Kidney tubule cell (primary cell): Measurements from ENCODE around the gene KLF17.

Experiments
- DNase-seq: peaks from one replicate; pipeline ENCODE4 v3.0.0-alpha.2; 2018; ENCODE audit warnings: low spot score

KLF17 gene

DNA sequence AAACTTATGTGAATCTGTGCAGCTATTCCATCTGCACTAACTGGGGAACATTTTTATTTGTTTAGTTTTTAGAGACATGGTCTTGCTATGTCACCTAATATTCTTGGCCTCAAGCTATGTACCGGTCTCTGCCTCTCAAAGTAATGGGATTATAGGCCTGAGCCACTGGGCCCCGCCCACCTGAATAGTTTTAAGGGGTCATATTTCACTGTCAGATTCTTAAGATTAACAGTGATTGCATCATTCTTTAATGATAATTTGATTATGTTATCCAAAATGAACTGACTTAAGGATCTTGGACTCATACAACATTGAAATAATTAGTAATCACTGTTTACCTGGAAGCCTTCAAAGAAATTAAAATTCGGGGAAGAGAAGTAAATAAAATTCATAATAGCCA lies 35.4 kb downstream of the KLF17 start:
- no peak for DNase-seq

GRCh38 chr1:44157903-44158302 lies 39.3 kb downstream of the KLF17 start:
- no peak for DNase-seq

DNA sequence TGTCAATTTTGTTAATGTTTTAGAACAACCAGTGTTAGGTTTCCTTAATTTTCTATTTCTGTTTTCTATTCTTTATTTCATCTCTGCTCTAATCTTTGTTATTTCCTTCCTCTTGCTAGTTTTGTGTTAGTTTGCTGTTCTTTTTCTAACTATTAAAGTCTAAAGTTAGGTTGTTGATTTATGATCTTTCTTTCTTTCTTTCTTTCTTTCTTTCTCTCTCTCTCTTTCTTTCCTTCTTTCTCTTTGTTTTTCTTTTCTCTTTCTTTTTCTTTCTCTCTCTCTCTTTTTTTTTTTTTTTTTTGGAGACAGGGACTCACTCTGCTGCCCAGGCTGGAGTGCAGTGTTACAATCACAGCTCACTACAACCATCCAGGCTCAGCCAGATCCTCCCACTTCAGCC lies 40.2 kb downstream of the KLF17 start:
- no peak for DNase-seq

- DNase-seq = no peak
Observed at GRCh38 chr1:44161546-44161945, 42.9 kb downstream of the KLF17 start.

DNA sequence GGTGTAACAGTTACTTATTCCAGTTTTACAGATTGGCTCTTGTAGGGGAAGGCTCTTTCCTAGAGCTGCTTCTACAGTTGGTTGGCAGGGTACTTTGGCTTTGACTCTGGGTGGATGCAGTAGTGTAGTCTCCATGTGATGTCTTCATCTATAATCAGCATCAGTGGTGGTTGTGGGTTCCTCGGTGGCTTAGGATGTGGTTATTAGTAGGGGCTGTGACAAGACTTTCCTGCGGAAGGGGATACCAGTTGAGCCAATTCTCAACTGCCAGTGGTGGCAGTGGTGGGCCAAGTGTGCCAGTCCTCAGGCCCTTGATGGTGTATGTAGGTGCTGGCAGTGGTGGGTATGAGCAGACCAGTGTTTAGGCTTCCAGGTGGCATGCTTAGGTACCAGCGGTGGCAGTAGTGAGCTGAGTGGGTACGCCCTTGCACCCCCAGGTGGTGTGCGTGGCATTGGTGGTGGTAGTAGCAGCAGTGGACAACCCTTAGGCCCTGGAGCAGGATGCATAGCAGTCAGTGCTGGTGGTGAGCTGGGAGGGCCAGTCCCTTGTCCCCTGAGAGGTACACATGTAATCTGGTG lies 50.0 kb downstream of the KLF17 start:
- no peak for DNase-seq

DNA sequence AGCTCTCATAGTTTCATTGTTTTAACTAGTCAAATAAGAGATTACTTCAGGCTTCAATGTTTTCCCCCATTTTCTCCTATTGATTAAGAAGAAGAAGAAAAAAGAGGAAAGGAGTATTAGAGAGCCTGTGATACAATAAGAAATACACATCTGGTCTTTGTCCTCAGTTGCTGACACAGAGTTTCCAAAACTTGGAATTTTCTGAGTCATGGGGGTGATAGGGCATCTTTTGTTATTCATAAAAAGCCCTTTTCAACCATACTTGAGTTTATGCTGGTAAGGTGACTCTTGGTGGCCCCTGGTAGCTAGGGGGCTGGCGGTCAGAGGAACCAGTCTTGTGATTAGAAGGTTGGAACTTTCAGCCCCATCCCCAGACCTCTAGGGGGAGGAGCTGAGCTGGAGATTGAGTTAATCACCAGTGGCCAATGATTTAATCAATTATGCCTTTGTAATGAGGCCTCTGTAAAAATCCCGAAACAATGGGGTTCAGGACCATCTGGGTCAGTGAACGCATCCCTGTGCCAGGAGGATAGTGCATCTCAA lies 51.7 kb downstream of the KLF17 start:
- no peak for DNase-seq

DNA sequence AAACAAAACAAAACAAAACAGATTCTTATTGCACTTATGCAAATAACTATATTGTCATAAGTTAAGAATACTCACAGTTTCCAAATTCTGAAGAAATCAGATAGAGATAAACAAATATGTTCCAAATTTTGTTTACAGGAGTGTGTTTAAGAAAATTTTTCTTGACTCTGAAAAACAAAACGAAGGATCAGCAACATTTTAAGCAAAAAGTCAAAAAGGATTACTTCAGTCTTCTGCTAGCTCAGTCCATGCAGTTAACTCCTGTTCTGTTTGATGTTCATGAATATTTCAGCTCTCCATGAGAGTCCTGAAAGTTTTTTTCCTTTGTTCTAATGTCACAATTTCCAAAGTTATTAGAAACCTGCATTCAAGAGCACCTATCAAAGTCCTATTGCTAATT lies 56.0 kb downstream of the KLF17 start:
- DNase-seq = no peak
